ENCODE measurements around the gene TBX3. TPM values are rescaled to one million over a fixed set of nuclear protein-coding genes. Genes with fewer than 3 reads are reported as not detected.

TBX3 gene
- 13.9 TPM for total RNA-seq

DNA sequence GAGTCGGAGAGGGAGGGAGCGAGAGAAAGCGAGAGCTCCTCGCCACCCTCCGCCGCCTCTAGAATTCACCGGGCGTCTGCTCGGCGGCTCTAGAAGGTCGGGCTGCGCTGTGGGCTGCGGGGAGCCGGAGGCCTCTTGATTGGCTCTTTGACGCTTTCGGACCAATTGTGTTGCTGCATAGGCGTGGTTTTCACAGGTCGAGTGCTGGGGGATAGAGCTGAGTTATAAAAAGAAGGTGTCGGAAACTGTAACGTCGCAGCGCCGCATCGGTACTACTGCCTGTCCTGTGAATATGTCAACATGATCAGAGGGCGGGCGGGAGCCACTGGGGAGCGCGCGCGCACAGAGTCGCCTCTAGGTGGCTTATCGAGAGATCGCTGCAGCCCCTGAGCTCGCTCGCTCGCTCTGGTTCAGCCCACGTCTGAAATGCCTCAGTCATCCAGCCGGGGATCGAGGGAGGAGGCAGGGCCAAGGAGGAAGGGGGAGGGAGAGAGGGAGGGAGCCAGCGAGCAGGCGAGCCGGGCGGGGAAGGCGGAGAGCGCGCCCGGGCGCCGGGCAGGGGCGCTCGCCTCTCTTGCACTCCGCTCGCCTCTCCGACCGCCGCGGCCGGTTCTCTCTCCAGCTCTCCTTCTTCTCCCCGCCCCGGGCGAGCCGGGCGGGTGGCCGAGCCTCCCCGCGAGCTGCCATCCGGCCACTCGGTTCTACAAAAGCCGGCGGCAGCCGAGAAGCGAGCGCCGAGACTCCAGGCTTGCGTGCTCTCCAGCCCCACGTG is at the start of gene TBX3:
Gene TBX3, minus strand, starts transcription at position 78 of the 772 bp plus-strand sequence. CDS start 975 bp downstream, outside the sequence.

All from camera-type eye (tissue), 1 donor.